Gastrocnemius medialis (tissue), 4 donors: ENCODE measurements around the gene SIK3.

Experiments used
- POLR2A ChIP-seq, 2 donors: fragments of 450-650 bp; IDR thresholded peaks; one replicate each; pipeline ENCODE4 v1.6.1; 2017; ENCODE audit warnings: antibody characterized with exemption in 2 of 2, mild to moderate bottlenecking in 2 of 2, moderate library complexity in 2 of 2
- TF ChIP-seq, protein P1 (sequence below), 5 experiments: fragments of 450-650 bp in 3 of 5; fragments of 200-600 bp in 2 of 5; sonication (generic) in 2 of 5; IDR thresholded peaks in 4 of 5; conservative IDR thresholded peaks in 1 of 5; 1 replicate in 4 of 5; 2 replicates in 1 of 5; pipeline ENCODE4 v1.5.1; 2016 to 2019; ENCODE audit warnings: antibody characterized with exemption in 5 of 5, mild to moderate bottlenecking in 3 of 5, moderate library complexity in 3 of 5

DNA sequence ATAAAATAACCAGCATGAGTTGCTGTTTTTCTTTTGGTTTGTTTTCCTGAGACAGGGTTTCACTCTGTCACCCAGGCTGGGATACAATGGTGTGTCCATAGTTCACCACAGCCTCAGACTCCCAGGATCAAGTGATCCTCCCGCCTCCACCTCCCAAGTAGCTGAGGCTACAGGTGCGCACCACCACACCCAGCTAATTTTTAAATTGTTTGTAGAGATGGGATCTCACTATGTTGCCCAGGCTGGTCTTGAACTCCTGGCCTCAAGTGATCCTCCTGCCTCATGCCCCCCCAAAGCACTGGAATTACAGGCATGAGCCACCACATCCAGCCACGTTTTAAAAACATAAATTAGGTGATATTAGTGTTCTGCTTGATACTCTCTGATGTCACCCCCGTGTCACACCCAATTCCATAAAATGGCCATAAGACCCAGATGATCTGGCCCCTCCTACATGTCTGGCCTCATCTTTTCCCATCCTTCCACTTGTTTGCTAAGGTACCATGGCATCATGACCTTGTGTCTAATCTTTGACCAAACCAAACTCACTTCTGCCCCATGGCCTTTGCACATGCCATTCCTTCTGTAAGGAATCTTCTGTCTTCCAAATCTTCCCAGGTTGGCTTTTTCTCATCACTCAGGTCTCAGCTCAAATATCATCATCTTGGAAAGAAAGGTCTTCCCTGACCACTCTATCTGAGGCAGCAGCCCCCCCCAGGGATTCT is 6.3 kb downstream of the SIK3 start:
- TF ChIP-seq POLR2A (IDR thresholded peaks at IDR 0.05): no peak
- TF ChIP-seq, protein P1, sequence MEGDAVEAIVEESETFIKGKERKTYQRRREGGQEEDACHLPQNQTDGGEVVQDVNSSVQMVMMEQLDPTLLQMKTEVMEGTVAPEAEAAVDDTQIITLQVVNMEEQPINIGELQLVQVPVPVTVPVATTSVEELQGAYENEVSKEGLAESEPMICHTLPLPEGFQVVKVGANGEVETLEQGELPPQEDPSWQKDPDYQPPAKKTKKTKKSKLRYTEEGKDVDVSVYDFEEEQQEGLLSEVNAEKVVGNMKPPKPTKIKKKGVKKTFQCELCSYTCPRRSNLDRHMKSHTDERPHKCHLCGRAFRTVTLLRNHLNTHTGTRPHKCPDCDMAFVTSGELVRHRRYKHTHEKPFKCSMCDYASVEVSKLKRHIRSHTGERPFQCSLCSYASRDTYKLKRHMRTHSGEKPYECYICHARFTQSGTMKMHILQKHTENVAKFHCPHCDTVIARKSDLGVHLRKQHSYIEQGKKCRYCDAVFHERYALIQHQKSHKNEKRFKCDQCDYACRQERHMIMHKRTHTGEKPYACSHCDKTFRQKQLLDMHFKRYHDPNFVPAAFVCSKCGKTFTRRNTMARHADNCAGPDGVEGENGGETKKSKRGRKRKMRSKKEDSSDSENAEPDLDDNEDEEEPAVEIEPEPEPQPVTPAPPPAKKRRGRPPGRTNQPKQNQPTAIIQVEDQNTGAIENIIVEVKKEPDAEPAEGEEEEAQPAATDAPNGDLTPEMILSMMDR (IDR thresholded peaks at IDR 0.05 in 4 of 5, conservative IDR thresholded peaks at IDR 0.05 in 1 of 5): no peak
